Measurements from ENCODE around the gene FHOD3.

GRCh38 chr18:36813101-36813775, 515.7 kb downstream of the FHOD3 start:
- no peak for TF ChIP-seq CTCF (tag by site-specific recombination; IDR thresholded peaks at IDR 0.05)
- TF ChIP-seq ATF2 (tag by site-specific recombination; IDR thresholded peaks at IDR 0.05; ENCODE audit: low read depth): no peak
- TF ChIP-seq YY2 (tag by site-specific recombination; IDR thresholded peaks at IDR 0.05): no peak
- no peak for TF ChIP-seq ZNF530 (tag by site-specific recombination; IDR thresholded peaks at IDR 0.05; ENCODE audit: low read depth)
- TF ChIP-seq ZNF121 (tag by site-specific recombination; IDR thresholded peaks at IDR 0.05): no peak
- TF ChIP-seq ZNF510 (tag by site-specific recombination; IDR thresholded peaks at IDR 0.05; ENCODE audit: insufficient replicate concordance): no peak
- TF ChIP-seq MYNN (tag by site-specific recombination; IDR thresholded peaks at IDR 0.05; ENCODE audit: borderline replicate concordance): no peak
- no peak for TF ChIP-seq ZNF48 (tag by site-specific recombination; IDR thresholded peaks at IDR 0.05)
- no peak for TF ChIP-seq YY1 (tag by site-specific recombination; IDR thresholded peaks at IDR 0.05)
- no peak for TF ChIP-seq ZBTB8A (tag by site-specific recombination; IDR thresholded peaks at IDR 0.05)
